Measurements from ENCODE around the gene STK35.

- no peak for TF ChIP-seq EZH2 (IDR thresholded peaks at IDR 0.05; ENCODE audit: borderline replicate concordance, low read length)
- TF ChIP-seq, protein P1, sequence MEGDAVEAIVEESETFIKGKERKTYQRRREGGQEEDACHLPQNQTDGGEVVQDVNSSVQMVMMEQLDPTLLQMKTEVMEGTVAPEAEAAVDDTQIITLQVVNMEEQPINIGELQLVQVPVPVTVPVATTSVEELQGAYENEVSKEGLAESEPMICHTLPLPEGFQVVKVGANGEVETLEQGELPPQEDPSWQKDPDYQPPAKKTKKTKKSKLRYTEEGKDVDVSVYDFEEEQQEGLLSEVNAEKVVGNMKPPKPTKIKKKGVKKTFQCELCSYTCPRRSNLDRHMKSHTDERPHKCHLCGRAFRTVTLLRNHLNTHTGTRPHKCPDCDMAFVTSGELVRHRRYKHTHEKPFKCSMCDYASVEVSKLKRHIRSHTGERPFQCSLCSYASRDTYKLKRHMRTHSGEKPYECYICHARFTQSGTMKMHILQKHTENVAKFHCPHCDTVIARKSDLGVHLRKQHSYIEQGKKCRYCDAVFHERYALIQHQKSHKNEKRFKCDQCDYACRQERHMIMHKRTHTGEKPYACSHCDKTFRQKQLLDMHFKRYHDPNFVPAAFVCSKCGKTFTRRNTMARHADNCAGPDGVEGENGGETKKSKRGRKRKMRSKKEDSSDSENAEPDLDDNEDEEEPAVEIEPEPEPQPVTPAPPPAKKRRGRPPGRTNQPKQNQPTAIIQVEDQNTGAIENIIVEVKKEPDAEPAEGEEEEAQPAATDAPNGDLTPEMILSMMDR (IDR thresholded peaks at IDR 0.05; ENCODE audit: low read length) = no peak
These were observed 36.0 kb downstream of the STK35 start for GRCh38 chr20:2137552-2138201.

Data from OCI-LY1 (cell line).